GM21737 (cell line): ENCODE data around the gene ANKRD52.
"Not testable (repeated sequence)": the region's sequence is repeated elsewhere in the genome, so short reads cannot be mapped to it uniquely, and the experiment has no call there.

Experiments used
- ATAC-seq: cut with Tn5 transposase; IDR thresholded peaks from one replicate; pipeline ENCODE4 v1.9.1; 2021; ENCODE audit warnings: mild to moderate bottlenecking, moderate library complexity; ENCODE audit not compliant: unreplicated experiment

The ANKRD52 gene

GRCh38 chr12:56274299-56274698 lies 16.1 kb upstream of the ANKRD52 start:
- no peak for ATAC-seq

- not testable (repeated sequence) for ATAC-seq
Measured at GRCh38 chr12:56272468-56272867, 14.3 kb upstream of the ANKRD52 start.

- ATAC-seq = no peak
Measured at GRCh38 chr12:56271031-56271430, 12.8 kb upstream of the ANKRD52 start.

GRCh38 chr12:56267443-56268071 lies 9.4 kb upstream of the ANKRD52 start:
- peak; percentile 14 for ATAC-seq

- ATAC-seq = peak; percentile 97
Measured at GRCh38 chr12:56266693-56267442, 8.7 kb upstream of the ANKRD52 start, which contains the start of gene COQ10A. Gene COQ10A, plus strand, starts transcription at chr12:56266942. Its CDS starts 177 bp downstream, at chr12:56267119.

- ATAC-seq = not testable (repeated sequence)
Measured at GRCh38 chr12:56266068-56266692, 8.0 kb upstream of the ANKRD52 start.

GRCh38 chr12:56262955-56263354 lies 4.8 kb upstream of the ANKRD52 start:
- ATAC-seq = not testable (repeated sequence)

GRCh38 chr12:56261503-56262232 lies 3.5 kb upstream of the ANKRD52 start:
- no peak for ATAC-seq

- ATAC-seq = no peak
Measured at GRCh38 chr12:56260921-56261320, 2.7 kb upstream of the ANKRD52 start.

GRCh38 chr12:56260380-56260779 lies 2.2 kb upstream of the ANKRD52 start:
- ATAC-seq = no peak

GRCh38 chr12:56258820-56259183 lies 618 bp upstream of the ANKRD52 start:
- no peak for ATAC-seq

- ATAC-seq = no peak
Measured at GRCh38 chr12:56257491-56258067, 605 bp downstream of the ANKRD52 start.

GRCh38 chr12:56257071-56257470 lies 1.1 kb downstream of the ANKRD52 start:
- no peak for ATAC-seq

- no peak for ATAC-seq
Measured at GRCh38 chr12:56256326-56256960, 1.7 kb downstream of the ANKRD52 start.

GRCh38 chr12:56255671-56256070 lies 2.5 kb downstream of the ANKRD52 start:
- no peak for ATAC-seq

GRCh38 chr12:56253091-56253490 lies 5.1 kb downstream of the ANKRD52 start:
- no peak for ATAC-seq

- ATAC-seq = no peak
Measured at GRCh38 chr12:56252649-56253048, 5.5 kb downstream of the ANKRD52 start.

GRCh38 chr12:56248711-56249110 lies 9.5 kb downstream of the ANKRD52 start:
- no peak for ATAC-seq

GRCh38 chr12:56247923-56248322 lies 10.3 kb downstream of the ANKRD52 start:
- ATAC-seq = no peak

- no peak for ATAC-seq
Measured at GRCh38 chr12:56244494-56244893, 13.7 kb downstream of the ANKRD52 start.
